Colonic mucosa (tissue), 4 donors: Measurements from ENCODE around the gene FNDC3A. TPM values are rescaled to one million over a fixed set of nuclear protein-coding genes. Genes with fewer than 3 reads are reported as not detected.
"Not testable (repeated sequence)": the region's sequence is repeated elsewhere in the genome, so short reads cannot be mapped to it uniquely, and the experiment has no call there.

Experiments
- DNase-seq: peaks from one replicate; pipeline ENCODE4 v3.0.0-alpha.2; 2020
- H3K27ac ChIP-seq: fragments of 200-600 bp; one replicate; pipeline ENCODE4 v1.8.0; 2021
- H3K27me3 ChIP-seq: fragments of 200-600 bp; one replicate; pipeline ENCODE4 v1.8.0; 2021
- H3K36me3 ChIP-seq: fragments of 200-600 bp; one replicate; pipeline ENCODE4 v1.8.0; 2021
- H3K4me1 ChIP-seq: fragments of 200-600 bp; one replicate; pipeline ENCODE4 v1.8.0; 2021; ENCODE audit warnings: mild to moderate bottlenecking
- H3K4me3 ChIP-seq: fragments of 200-600 bp; one replicate; pipeline ENCODE4 v1.8.0; 2021
- H3K9ac ChIP-seq, 2 donors: one replicate each; pipeline ENCODE4 v1.7.0; 2013; ENCODE audit warnings: control low read depth in 2 of 2, low read depth in 2 of 2, low read length in 2 of 2
- H3K9me3 ChIP-seq: fragments of 200-600 bp; one replicate; pipeline ENCODE4 v1.8.0; 2021
- CTCF ChIP-seq: fragments of 200-600 bp; IDR thresholded peaks from one replicate; pipeline ENCODE4 v1.8.0; 2022; ENCODE audit warnings: antibody characterized with exemption, mild to moderate bottlenecking
- intact Hi-C: fragments of 100-400 bp; cut with DNase I; formaldehyde crosslinking; loops from one replicate; pipeline ENCODE4 v1.14.1; 2022
- total RNA-seq, 2 donors: library from RNA; stranded (reverse); fragmentation: NEBNext Ultra II Directional in 1 of 2; extraction: Animal tissue kit (Norgen Biotek cat#: 25700) in 1 of 2; gene quantifications; one replicate each; pipeline ENCODE4 v1.2.1, GENCODE V29; 2021
- donor health status: healthy.
- donor health status: DM: no; HTN: no; CAD: no.
- donor health status: DM: no; HTN: no; CAD: no.

FNDC3A gene
- total RNA-seq, 2 donors from 2014 or later: 33.9 to 55.3 TPM

GRCh38 chr13:49062297-49062896 is 86.7 kb downstream of the FNDC3A start:
- TF ChIP-seq CTCF: no peak
- intact Hi-C loops: no loop called here
- no peaks in the 10 kb centered on the region for H3K9me3 ChIP-seq
- no peaks in the 10 kb centered on the region for H3K4me1 ChIP-seq
- DNase-seq: no peak
- no peaks in the 10 kb centered on the region for H3K27me3 ChIP-seq
- H3K27ac ChIP-seq: no peak overlapping the region
- H3K4me3 ChIP-seq: no peak overlapping the region
- no peak overlapping the region for H3K9ac ChIP-seq
- H3K36me3 ChIP-seq: no peaks in the 10 kb centered on the region

- Histone ChIP-seq H3K4me1 (no peaks in the 10 kb centered on the region), H3K9me3 (no peaks in the 10 kb centered on the region), H3K27ac (no peak overlapping the region), H3K27me3 (no peaks in the 10 kb centered on the region), H3K4me3 (no peak overlapping the region), H3K9ac (no peak overlapping the region), H3K36me3 (no peaks in the 10 kb centered on the region)
- no peak for DNase-seq
- TF ChIP-seq CTCF: no peak
- intact Hi-C loops: no loop called here
Measured at GRCh38 chr13:49063011-49063410, 87.3 kb downstream of the FNDC3A start.

- intact Hi-C loops: no loop called here
- Histone ChIP-seq H3K27me3 (no peaks in the 10 kb centered on the region), H3K27ac (no peak overlapping the region), H3K4me1 (no peaks in the 10 kb centered on the region), H3K36me3 (no peaks in the 10 kb centered on the region), H3K4me3 (no peak overlapping the region), H3K9ac (no peak overlapping the region), H3K9me3 (no peaks in the 10 kb centered on the region)
- TF ChIP-seq CTCF: no peak
- DNase-seq: no peak
Measured at GRCh38 chr13:49063497-49063896, 87.8 kb downstream of the FNDC3A start.

GRCh38 chr13:49064476-49064875 is 88.8 kb downstream of the FNDC3A start:
- intact Hi-C loops: no loop called here
- no peak overlapping the region for H3K9ac ChIP-seq
- H3K9me3 ChIP-seq: no peaks in the 10 kb centered on the region
- H3K4me3 ChIP-seq: no peak overlapping the region
- no peaks in the 10 kb centered on the region for H3K36me3 ChIP-seq
- H3K27ac ChIP-seq: no peak overlapping the region
- H3K4me1 ChIP-seq: no peaks in the 10 kb centered on the region
- no peak for DNase-seq
- no peaks in the 10 kb centered on the region for H3K27me3 ChIP-seq
- TF ChIP-seq CTCF: no peak

- intact Hi-C loops: no loop called here
- DNase-seq: no peak
- Histone ChIP-seq H3K9ac (no peak overlapping the region), H3K4me1 (no peaks in the 10 kb centered on the region), H3K4me3 (no peak overlapping the region), H3K27ac (no peak overlapping the region), H3K36me3 (no peaks in the 10 kb centered on the region), H3K9me3 (no peaks in the 10 kb centered on the region), H3K27me3 (no peaks in the 10 kb centered on the region)
- TF ChIP-seq CTCF: no peak
Measured at GRCh38 chr13:49066856-49067255, 91.1 kb downstream of the FNDC3A start.

- H3K4me1 ChIP-seq, H3K27ac ChIP-seq, H3K9ac ChIP-seq, DNase-seq, H3K27me3 ChIP-seq, H3K36me3 ChIP-seq, H3K4me3 ChIP-seq, H3K9me3 ChIP-seq, intact Hi-C loops: not testable (repeated sequence)
Measured at GRCh38 chr13:49068498-49068897, 92.8 kb downstream of the FNDC3A start.

- H3K4me1 ChIP-seq, H3K36me3 ChIP-seq, H3K4me3 ChIP-seq, H3K27ac ChIP-seq, intact Hi-C loops, DNase-seq, H3K9ac ChIP-seq, H3K9me3 ChIP-seq, H3K27me3 ChIP-seq: not testable (repeated sequence)
Measured at GRCh38 chr13:49070021-49070420, 94.3 kb downstream of the FNDC3A start.
